A673 (cell line): Measurements from ENCODE around the gene CHST4.

Experiments
- EZH2 ChIP-seq: fragments of 200-600 bp; sonication (generic); IDR thresholded peaks from 2 replicates; pipeline ENCODE4 v1.6.1; 2017; ENCODE audit warnings: borderline replicate concordance, low read depth, mild to moderate bottlenecking, mixed read lengths, antibody characterized with exemption, low read length; ENCODE audit not compliant: poor library complexity, severe bottlenecking
- TF ChIP-seq, protein P1 (sequence below): fragments of 300-800, 200-600 bp; sonication (generic); conservative IDR thresholded peaks from 2 replicates; pipeline ENCODE4 v1.5.1; 2017; ENCODE audit warnings: low read depth, mild to moderate bottlenecking, antibody characterized with exemption, low read length, moderate library complexity, mixed read lengths

DNA sequence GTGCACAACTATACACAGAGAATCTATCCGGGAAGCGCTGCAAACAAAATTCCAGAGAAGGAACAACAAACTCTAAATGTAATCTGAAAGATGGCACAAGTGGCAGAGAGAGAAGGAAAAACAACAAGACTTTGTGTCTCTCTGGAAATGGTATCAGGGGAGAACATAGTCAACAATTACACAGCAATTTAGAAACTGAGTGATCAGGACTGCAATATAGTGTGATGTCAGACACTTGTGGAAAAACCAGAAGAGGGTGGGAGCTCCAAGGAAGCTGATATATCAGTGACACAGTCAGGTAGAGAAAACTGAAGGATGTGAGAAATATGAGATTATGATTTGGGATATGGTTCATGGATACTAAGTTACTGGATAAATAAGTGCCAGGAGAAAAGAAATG lies 45.3 kb upstream of the CHST4 start:
- TF ChIP-seq, protein P1, sequence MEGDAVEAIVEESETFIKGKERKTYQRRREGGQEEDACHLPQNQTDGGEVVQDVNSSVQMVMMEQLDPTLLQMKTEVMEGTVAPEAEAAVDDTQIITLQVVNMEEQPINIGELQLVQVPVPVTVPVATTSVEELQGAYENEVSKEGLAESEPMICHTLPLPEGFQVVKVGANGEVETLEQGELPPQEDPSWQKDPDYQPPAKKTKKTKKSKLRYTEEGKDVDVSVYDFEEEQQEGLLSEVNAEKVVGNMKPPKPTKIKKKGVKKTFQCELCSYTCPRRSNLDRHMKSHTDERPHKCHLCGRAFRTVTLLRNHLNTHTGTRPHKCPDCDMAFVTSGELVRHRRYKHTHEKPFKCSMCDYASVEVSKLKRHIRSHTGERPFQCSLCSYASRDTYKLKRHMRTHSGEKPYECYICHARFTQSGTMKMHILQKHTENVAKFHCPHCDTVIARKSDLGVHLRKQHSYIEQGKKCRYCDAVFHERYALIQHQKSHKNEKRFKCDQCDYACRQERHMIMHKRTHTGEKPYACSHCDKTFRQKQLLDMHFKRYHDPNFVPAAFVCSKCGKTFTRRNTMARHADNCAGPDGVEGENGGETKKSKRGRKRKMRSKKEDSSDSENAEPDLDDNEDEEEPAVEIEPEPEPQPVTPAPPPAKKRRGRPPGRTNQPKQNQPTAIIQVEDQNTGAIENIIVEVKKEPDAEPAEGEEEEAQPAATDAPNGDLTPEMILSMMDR, result no peak
- no peak for TF ChIP-seq EZH2
